Activated CD4-positive, alpha-beta T cell treated with anti-CD3 and anti-CD28 coated beads, Interleukin-2, Interleukin-6, amounts not matched to agents 100 ng/mL and 50 ng/mL, durations not matched to agents 16 hours and 8 hours (primary cell): ENCODE measurements around the gene MROH2A.
A peak's percentile ranks its signal among the peaks of the same experiment; 100 is the strongest.

Experiments
- DNase-seq: peaks from one replicate; pipeline ENCODE4 v3.0.0-alpha.2; 2020

The MROH2A gene

DNA sequence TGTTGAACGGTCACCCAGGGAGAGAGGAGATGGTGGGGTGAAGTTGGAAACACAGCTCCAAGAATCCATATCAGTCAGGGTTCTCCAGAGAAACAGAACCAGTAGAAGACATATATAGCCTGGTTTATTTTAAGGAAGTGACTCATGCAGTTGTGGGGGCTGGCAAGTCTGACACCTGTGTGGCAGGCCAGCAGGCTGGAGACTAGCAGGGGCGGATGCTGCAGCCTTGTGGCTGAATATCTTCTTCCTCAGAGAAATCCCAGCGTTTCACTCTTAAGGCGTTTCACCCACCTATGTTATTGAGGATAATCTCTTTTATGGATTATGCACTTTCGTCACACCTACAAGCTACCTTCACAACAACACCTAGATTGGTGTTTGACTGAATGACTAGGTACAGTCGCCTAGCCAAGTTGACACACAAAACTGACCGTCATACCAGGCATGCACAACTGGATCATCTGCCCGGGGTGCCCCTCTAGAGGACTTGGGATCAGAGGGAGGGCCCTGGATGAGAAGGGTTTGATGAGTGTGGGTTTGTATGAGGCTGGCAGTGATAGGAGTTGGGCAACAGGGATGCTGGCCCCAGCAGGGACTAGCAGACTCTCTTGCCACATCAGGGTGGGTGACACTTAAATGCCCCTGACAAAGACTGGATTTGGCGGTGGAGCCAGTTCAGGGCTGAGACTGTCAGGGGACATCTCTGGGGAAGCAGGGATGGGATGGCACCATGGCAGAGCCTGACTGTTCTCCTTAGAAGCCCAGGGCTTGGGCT is 23.4 kb downstream of the MROH2A start:
- DNase-seq, result no peak

DNA sequence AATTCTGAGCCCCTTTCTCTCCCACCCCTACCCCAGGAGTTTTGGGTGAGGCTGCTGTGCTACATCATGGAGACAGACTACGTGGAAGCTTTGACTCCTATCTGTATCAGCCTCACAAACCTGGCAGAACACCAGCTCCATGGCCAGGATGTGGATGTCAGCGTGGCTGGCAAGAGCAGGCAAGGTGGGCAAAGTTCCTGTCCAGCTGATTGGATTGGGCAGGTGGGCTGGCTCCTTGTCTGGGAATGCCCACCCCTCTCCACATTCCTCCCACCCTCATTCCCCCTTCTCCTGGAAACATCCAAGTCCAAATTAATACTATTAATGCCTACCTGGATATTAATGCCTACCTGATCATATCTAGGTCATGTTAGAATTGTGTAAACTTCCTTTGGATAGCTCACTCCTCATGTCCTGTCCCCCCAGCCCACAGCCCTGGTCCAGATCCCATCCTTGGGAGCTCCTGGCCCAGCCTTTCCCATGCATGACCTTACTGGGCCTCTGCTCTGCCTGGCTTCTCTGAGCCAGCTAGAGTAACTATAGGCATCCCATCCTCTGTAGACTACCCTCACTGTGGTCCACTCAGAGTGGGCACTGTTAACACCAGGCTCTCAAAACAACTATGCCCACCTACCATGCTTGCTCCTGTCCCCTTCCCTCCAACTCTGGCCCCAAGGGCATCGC is 24.1 kb downstream of the MROH2A start:
- DNase-seq, result no peak

DNA sequence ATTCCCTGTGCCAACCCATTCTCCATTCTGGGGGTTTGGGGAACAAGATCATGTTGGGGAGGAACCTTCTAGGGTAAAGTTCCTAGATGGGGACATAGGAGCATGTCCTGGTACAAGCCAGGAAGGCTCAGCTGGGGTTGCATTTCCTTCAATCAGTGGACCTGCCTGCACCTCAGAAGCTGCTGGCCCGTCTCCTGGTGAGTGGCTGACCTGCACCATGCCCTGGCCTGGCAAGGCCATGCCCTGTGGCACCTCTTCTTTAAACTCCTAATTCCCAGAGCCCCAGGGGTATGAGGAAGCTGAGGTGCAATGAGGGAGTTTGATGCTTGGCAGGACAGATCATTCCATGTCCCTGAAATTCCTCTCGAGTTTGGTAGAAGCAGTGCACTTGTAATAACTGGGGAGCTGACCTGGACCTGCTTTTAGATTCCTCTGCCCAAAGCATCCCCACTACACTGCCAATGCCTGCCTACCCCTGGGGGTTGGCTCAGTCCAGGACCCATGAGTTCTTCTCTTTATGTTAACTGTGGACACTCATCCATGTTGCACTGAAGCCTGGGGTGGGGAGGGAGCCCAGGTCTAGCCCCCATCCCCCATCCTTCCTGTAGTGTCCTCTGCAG is 25.3 kb downstream of the MROH2A start:
- DNase-seq, result no peak

DNA sequence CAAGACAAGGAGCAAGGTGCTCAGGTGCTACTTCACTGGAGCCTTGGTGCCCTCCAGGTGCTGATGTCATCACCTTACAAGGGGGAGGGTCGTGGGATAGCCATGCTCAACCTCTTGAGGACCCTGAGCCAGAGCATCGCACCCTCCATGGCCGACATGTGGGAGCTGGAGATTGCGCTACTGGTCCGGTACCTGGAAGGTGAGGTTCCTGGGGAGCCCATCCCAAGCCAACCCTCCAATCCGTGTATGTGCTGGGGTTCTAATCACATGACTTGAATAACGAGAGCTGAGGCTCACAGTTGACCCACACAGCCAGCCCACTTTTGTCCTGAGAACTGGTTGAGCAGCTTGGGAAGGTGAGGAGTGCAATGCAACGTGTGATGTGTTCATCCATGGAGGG is 25.9 kb downstream of the MROH2A start:
- DNase-seq, result no peak

DNA sequence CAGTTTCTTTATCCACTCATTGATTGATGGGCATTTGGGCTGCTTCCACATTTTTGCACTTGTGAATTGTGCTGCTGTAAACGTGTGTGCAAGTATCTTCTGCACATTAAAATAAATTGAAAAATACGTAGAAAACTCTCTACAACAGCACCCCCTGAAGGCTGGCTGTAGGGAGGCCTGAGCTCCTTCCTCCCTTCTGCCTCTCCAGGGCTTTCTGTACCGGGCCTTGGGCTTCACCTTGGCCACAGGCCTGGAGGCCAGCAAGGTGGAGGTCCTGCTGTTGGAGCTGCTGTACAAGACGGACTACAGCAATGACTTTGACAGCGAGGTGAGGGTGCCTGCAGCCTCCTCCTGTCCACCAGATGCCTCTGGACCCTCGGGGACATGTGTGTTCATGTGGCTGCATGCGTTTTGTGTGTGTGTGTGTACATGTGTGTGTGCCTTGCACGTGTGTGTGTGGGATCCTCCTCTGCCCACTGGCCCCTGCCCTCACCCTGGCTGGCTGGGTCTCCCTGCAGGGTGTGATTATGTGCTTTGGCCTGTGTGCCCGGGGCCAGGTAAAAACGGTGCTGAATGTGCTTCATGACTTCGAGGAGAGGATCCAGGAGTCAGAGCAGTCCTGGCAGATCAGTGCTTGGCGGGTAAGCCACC is 29.2 kb downstream of the MROH2A start:
- no peak for DNase-seq

DNA sequence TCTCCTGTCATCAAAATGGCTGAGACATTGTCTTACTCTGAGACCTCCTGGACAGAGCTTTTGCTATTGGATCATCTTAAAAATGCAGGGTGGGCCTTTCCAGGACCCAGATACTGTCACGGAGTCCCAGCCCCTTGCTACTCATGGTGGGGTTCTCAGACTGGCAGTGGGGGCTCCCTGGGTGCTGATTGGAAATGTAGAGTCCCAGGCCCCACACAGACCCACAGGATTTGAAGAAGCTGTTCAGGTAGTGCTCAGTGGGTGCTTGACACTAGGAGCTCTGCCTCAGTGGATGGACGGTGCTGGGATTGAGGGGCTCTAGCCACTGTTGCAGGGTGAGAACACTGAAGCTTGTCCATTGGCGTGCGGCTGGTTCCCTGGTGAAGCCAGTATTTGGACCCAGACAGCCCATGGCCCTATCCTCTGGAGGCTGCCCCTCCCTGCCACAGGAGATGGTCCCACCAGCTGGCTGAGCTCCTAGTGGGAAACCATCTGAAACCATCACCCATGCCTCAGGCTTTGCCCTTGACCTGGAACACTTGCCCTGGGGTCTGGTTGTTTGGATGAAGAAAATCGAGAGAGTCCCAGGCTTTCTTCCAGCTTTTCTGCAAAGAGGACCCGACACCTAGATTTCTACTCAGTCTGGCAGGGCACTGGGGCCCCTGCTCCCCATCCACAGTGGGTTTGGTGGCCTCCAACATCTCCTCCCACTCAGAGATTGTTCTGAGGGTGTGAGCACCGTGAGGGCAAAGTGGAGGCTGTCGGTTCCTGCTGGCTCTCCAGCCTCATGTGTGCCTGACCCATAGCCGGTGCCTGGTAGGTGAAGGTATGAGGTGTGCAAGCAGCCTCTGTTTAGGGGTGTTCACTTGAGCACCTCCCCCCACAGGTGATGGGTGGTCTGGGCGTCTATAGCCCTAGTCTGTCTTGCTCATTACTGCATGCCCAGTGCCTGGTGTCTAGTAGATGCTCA is 30.1 kb downstream of the MROH2A start:
- no peak for DNase-seq

DNA sequence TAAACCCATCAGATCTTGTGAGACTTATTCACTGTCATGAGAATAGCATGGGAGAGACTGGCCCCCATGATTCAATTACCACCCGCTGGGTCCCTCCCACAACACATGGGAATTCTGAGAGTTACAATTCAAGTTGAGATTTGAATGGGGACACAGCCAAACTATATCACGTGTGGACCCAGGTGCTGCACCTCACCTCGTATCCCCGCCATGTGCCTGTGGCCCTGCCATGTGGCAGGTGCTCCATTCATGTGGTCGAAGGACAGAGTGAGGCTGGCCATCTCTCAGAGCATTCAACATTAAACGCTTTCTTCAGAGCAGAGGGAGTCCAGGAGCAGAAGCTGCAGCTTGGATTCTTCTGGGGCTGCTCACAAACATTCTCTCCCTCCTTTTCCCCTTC is 32.3 kb downstream of the MROH2A start:
- no peak for DNase-seq

DNA sequence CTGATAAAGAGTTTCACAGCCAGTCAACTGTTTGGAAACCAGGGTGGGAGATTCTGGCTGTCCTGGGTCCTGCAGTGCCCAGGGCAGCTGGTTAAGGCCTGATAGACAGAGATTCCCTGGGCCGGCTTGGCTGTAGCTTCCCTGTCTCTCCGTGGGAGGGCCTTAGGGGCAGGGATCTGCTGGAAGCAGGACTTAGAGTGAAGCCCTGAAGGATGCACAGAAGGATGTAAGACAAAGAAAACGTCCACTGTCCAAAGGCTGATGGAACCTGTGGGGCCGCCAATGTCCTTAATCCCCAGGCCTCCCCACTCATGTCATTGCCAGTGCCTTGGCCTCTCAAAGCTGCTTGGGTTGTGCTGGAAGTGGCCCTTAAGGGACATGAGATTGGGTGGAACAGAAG is 33.0 kb downstream of the MROH2A start:
- no peak for DNase-seq

DNA sequence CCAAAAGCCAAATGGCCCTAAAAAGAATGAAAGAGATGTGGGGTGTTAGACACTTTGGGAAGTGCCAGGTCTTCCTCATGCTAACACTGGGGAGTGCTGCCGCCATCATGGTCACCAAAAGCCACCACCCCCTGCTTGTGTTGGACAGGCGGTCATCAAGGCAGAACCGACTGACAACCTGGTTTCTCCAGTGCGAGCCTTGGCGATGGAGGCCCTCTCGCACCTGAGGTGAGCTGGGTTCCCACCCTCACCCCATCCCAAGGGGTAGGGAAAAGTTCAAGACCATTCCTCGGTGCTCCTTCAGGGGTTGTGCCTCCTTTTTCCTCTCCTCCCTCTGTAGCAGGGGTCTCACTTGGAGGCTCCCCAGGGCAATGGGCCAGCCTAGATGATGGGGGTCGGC is 33.6 kb downstream of the MROH2A start:
- no peak for DNase-seq

DNA sequence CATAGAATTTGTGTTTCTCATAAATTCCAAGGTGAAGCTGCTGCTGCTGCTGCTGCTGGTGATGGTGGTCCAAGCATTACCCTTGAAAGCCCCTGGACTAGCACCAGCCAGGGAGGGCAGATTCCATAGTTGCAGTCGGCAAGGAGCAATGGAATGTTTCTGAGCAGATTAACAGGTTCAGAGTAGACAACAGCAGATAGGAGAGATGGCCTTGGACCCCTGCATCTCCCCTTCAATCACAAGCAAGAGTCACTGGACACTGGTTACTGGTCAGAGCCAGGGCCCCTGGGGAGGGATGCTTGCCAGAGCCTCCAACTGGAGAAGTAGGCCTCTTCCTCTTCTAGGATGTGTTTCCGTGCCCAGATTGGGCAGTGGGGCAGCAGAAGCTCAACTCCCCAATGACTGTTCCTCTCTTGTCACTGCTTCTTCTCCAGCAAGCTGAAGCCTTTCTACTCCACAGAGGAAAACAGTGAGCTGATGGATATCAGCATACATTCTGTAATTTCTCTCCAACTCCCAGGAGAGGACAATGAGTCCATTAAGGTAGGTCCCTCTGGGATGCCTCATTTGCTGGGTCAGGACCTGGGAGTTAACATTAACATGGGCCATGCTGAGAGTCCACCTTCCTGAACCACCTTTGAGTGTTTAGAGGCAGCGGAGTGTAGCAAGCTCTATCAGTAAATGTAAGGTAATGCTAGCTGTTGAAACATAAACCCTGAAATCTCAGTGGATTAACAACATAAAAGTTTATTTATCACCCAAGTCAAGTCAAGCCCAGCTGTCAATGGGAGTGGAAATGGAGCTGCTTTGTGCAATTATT is 35.3 kb downstream of the MROH2A start:
- no peak for DNase-seq

DNA sequence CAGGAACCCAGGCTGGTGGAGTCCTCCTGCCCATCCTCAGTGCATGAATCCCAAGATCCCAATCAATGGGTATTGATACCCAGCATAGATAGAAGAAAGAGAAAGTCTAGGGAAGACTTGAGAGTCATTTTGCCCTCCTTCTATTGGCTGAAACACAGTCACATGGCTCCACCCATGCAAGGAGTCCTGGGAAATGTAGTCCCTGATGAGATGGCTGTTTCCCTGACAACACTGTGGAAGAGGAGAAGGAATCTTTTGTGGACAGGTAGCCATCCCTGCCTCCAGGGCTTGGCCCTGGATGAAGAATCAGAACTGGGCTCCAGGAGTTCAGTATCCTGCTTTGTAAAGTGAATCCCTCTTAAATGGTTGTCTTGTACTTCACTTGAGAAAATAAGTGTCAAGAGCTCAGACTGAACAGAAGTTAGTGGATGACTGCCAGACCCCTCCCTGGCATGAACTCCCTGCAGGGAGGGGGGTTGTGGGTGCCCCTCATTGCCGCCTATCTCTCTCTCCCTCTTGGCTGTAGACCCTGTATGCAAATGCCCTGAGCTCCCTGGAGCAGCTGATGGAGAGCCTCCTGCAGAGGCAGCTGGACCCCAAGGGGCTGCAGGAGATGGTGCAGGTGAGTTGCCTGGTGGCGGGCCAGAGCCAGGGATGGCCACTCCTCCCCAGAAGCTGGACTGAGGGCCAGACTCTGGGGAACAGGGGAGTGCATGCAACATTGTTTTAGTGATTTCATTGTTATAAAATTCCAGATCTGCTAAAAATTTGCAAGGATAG is 36.1 kb downstream of the MROH2A start:
- peak; percentile 20 for DNase-seq

DNA sequence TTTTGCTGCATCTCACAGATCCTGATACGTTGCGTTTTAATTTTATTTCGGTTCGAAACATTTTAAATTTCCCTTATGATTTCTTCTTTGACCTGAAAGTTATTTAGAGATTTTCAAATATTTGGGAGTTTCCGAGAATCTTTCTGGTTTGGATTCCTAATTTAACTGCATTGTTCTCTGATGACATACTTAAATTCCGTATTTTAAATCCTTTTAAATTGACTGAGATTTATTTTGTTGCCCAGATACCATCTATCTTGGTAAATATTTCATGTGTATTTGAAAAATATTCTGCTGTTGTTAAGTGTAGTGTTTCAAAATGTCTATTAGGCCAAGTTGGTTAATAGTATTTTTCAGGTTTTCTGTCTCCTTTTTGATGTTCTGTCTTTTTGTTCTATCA is 37.7 kb downstream of the MROH2A start:
- no peak for DNase-seq

DNA sequence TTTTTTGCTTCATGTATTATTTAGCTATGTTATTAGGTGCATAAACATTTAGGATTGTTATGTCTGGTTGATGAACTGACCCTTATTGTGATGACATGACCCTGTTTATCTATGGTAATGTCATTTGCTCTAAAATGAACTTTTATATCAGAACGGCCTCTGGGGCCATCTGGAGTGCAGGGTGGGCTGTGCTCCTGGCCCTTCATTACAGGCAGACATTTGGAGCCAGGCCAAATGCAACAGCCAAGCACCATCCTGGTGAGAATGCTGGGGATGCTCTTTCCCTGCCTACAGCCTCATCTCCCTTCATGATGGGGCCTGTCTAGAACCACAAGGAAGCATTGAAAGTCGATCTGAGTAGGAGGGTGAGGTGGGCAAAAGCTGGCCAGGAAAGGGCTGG is 38.2 kb downstream of the MROH2A start:
- DNase-seq, result no peak

DNA sequence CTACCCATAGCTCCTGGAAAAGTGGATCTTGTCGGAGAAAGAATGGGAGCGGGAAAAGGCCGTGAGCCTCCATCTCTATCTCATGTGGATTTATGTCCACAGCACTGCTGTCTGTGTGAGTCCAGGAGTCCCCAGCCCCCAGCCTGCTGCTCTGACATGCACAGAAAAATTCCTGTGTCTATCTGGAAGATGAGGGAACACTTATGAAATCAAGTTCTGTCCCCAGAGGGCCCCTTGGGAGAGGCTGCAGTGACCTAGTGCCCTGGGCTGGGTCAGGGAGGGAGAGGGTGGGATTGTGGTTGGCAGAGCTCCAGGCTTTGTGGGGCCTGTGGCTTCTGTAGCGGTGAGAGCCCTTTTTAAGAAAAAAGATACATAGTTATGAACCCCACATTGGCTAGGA is 38.6 kb downstream of the MROH2A start:
- DNase-seq, result no peak

DNA sequence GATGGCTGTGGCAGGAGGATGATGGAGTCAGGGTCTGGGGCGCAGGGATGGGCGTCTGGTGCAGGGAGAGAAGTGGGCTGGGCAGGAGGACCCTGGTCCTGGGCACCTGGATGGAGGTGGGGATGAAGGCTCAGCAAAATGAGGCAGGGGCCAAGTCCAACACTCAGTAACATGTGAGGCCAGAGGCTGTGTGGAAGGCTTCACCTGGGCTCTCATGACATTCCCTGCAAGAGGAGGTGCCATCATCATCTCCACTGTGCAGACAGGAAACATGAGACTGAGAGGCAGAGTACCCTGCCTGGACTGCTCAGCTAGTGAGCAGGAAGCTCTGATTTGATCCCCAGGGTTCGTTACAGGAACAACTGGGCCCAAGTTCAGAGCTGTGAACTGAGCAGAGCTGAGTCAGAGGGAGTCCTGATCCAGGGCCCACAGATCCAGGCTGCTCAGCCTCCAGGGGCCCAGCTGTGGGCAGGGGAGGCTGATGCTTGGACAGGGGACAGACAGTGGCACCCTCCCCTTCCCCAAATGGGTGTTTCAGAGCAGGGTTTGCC is 39.3 kb downstream of the MROH2A start:
- DNase-seq, result no peak

DNA sequence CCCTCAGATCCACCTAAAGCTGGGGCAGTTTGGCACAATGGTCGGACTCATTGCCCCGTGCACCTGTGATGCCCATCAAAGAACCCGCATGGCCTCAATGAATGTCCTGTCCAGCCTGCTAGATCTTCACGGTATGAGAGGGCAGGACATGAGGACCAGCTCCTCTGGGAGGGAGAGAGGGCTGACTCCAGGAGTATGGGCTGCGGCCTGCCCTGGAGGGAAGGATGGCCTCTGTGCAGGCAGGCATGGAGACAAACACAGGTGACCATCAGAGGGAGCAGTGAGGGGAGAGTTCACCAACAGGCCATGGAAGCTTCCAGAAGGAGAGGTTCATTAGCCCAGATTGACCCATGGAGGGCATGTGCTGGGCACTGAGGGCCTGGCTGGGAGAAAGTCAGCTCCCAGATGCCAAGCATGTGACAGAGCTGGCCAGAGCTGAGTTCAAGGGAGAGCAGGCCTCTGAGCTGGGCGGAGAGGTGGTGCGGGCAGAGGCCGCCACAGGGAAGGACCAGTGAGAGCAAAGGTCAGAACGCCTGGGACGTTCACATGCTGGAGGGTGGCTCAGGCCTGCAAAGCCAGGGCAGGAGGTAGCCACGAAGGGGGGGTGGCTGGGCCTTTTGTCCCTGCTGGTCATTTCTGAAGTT is 40.0 kb downstream of the MROH2A start:
- DNase-seq, result no peak

DNA sequence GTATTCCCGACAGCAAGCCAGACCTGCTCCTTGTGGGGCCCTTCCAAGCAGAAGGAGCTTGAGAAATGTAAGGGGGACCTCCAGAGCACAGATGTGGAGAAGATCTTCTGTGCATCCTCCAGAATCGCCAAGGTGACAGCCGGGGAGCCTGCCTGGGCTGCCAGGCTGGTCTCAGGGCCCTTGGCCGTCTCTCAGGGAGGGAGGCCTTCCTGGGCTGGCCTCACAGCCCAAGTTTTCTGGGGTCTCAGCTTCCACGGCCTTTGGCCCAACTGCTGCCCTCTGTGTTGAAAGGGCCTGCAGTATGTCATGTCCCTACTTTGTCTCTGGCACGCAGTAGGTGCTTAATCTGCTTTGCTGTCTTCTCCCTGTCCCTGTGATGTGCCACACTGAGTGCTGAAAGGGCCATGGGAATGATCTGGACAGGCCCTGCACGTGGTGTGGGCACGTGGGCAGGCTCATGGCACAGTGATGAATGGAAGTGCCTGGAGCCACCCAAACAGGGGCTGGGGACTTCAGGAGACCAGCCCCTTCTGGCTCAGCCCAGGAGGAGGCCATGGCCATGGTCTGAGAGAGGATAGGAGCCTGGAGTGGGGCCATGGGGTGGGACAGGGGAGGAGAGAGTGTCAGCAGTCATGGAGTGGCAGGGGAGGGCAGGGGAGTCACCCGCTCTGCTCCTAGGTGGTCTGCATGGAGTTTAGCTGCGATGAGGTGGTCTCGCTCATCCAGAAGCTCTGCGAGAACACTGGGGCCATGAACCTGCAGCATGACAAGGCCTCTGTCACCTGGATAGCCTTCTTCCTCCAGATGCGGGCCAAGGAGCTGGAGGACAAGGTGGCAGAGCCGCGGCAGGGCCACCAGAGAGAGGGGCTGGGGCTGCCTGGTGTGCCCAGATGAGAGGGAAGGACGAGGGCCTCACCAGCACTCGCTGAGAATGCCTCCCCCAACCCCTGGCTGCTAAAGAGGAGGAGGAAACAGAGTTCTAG is 40.8 kb downstream of the MROH2A start:
- no peak for DNase-seq
